ENCODE data around the gene SHISAL1. TPM values are rescaled to one million over a fixed set of nuclear protein-coding genes. Genes with fewer than 3 reads are reported as not detected.

SHISAL1 gene
- total RNA-seq, 1 experiment from 2014 or later = 2.9 TPM

DNA sequence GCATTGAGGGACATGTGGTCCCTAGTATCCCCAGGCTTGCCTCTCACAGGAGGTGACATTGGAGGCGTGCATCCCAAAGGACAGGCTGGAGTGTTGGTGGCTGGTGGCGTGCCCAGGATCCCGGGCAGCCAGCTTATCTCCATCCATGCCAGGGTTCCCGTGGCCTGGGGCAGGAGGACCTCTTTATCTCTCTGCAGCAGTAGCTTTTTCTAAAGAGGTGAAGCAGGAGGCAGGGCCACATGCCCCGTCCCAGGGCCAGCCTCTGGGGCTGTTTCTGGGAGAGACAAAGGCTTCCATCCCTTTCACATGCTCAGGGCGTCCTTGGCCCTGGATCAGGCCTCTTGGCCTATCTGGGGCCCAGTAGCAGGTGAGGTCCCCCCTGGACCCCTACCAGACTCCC is 112.3 kb downstream of the SHISAL1 start:
- Histone ChIP-seq H2BK15ac (ENCODE audit: low read depth, low read length) (no peak overlapping the region), H4K5ac (ENCODE audit: insufficient read length, low read depth, low read length) (no peak overlapping the region), H3K23ac (ENCODE audit: insufficient read length, low read depth, low read length) (no peak overlapping the region), H3K79me1 (ENCODE audit: insufficient read depth, low read depth, low read length, poor library complexity, severe bottlenecking) (no peaks in the 10 kb centered on the region), H2AK5ac (ENCODE audit: insufficient read length, low read length) (no peak overlapping the region), H2BK20ac (ENCODE audit: low read depth, low read length, poor library complexity, severe bottlenecking) (no peak overlapping the region), H3K27me3 (ENCODE audit: insufficient read depth, low read length) (no peaks in the 10 kb centered on the region), H3K14ac (ENCODE audit: insufficient read depth, low read length) (no peak overlapping the region), H3T11ph (ENCODE audit: low read length) (no peak overlapping the region), H2AFZ (ENCODE audit: low read length) (no peak overlapping the region), H3K4ac (ENCODE audit: low read depth, low read length) (no peak overlapping the region), H3K18ac (ENCODE audit: insufficient read length, low read depth, low read length) (no peak overlapping the region), H4K20me1 (ENCODE audit: control insufficient read depth, insufficient read depth, insufficient read length) (peaks cover 5% of the 10 kb centered on the region), H2BK12ac (ENCODE audit: insufficient read length, low read depth, low read length) (no peak overlapping the region), H2BK120ac (ENCODE audit: low read depth, low read length, poor library complexity, severe bottlenecking) (no peak overlapping the region), H3K9me3 (ENCODE audit: control insufficient read depth, low read depth, low read length) (no peaks in the 10 kb centered on the region), H3K9ac (ENCODE audit: extremely low read depth, insufficient read length, low read length) (no peak overlapping the region), H4K91ac (ENCODE audit: insufficient read length, low read depth, low read length) (no peak overlapping the region), H3K4me2 (ENCODE audit: insufficient read depth, insufficient read length, low read length) (no peak overlapping the region), H2BK5ac (ENCODE audit: insufficient read length, low read length) (no peak overlapping the region), H3K27ac (ENCODE audit: insufficient read length, low read depth, low read length) (no peak overlapping the region), H3K79me2 (ENCODE audit: insufficient read depth, low read length) (no peaks in the 10 kb centered on the region), H3K56ac (ENCODE audit: insufficient read length, low read depth, low read length) (no peak overlapping the region), H4K8ac (replicated peaks; ENCODE audit: insufficient read length, low read depth, low read length) (no peak overlapping the region), H3K23me2 (ENCODE audit: insufficient read length, low read depth, low read length, poor library complexity, severe bottlenecking) (no peaks in the 10 kb centered on the region), H3K4me1 (ENCODE audit: insufficient read depth, low read length) (no peaks in the 10 kb centered on the region)
- WGBS (ENCODE audit: extremely low coverage, insufficient read length, low lambda C conversion rate) = no CpG with 5 or more reads among the region's 6 CpGs
- H3K27ac Mint-ChIP-seq = no peak overlapping the region
- no peaks in the 10 kb centered on the region; a peak in 1 of 7 replicates for H3K36me3 Mint-ChIP-seq (ENCODE audit: insufficient read depth in 1 of 3, low read depth in 3 of 3)
- no peak for DNase-seq
- peaks cover 0 to 10% of the 10 kb centered on the region in 2 experiments; a peak in 3 of 4 replicates for H3K4me1 Mint-ChIP-seq
- no peak for TF ChIP-seq CTCF (conservative IDR thresholded peaks at IDR 0.05)
- no peaks in the 10 kb centered on the region for H3K9me3 Mint-ChIP-seq
- no peak overlapping the region for H3K4me3 Mint-ChIP-seq
- H3K27me3 Mint-ChIP-seq (ENCODE audit: low read depth) = peaks cover 7% of the 10 kb centered on the region
